SK-N-SH (cell line): ENCODE measurements around the gene ALS2CL. TPM values are rescaled to one million over a fixed set of nuclear protein-coding genes. Genes with fewer than 3 reads are reported as not detected.

Experiments
- CTCF ChIA-PET: fragments of 300-600, 350-600 bp; formaldehyde crosslinking; extraction: SDS; loops from one replicate; lab custom pipeline; 2021; lab: Yijun Ruan, JAX
- POLR2A ChIA-PET: fragments of 350-600 bp; sonication (Branson Sonifier 250); formaldehyde crosslinking; extraction: SDS; loops from one replicate; lab custom pipeline; 2020; ENCODE audit warnings: antibody characterized with exemption, inconsistent platforms; lab: Yijun Ruan, JAX
- DNase-seq: peaks from one replicate; pipeline ENCODE4 v3.0.0; 2012
- H2AFZ ChIP-seq: fragments of 200-600 bp; sonication (generic); 2 replicates; pipeline ENCODE4 v1.8.1; 2016; ENCODE audit warnings: antibody characterized with exemption, mild to moderate bottlenecking, low read depth
- H3F3A ChIP-seq: fragments of 200-600 bp; sonication (generic); replicated peaks from 2 replicates; pipeline ENCODE3; 2016; ENCODE audit warnings: antibody characterized with exemption, mild to moderate bottlenecking; ENCODE audit not compliant: insufficient read depth
- H3K27ac ChIP-seq, 2 experiments: fragments of 200-500 bp in 1 of 2; fragments of 200-600 bp in 1 of 2; sonication (Bioruptor generic) in 1 of 2; sonication (generic), shearing (Covaris generic) in 1 of 2; 2 replicates each; pipeline versions ENCODE4 v1.5.1 to v1.6.1; 2014 to 2016; ENCODE audit warnings: low read depth in 2 of 2, inconsistent platforms in 1 of 2, low read length in 1 of 2, mild to moderate bottlenecking in 1 of 2, mixed read lengths in 1 of 2
- H3K27me3 ChIP-seq: fragments of 200-600 bp; sonication (generic), shearing (Covaris generic); 2 replicates; pipeline ENCODE4 v1.6.1; 2016; ENCODE audit warnings: mixed run types; ENCODE audit not compliant: insufficient read depth
- H3K36me3 ChIP-seq, 2 experiments: fragments of 200-500 bp in 1 of 2; fragments of 200-600 bp in 1 of 2; sonication (Bioruptor generic) in 1 of 2; sonication (generic) in 1 of 2; replicated peaks in 1 of 2; 2 replicates each; pipeline versions ENCODE3 to v1.5.1; 2014 to 2016; ENCODE audit warnings: low read length in 1 of 2, mild to moderate bottlenecking in 1 of 2; ENCODE audit not compliant: insufficient read depth in 2 of 2, control insufficient read depth in 1 of 2
- H3K4me1 ChIP-seq, 2 experiments: fragments of 200-500 bp in 1 of 2; fragments of 200-600 bp in 1 of 2; sonication (Bioruptor generic) in 1 of 2; sonication (generic), shearing (Covaris generic) in 1 of 2; 2 replicates each; pipeline versions ENCODE4 v1.5.1 to v1.6.1; 2014 to 2016; ENCODE audit warnings: low read depth in 1 of 2, low read length in 1 of 2, mixed run types in 1 of 2; ENCODE audit not compliant: insufficient read depth in 2 of 2, control insufficient read depth in 1 of 2
- H3K4me2 ChIP-seq: fragments of 200-600 bp; sonication (generic), shearing (Covaris generic); 2 replicates; pipeline ENCODE4 v1.6.1; 2017; ENCODE audit warnings: mixed run types
- H3K4me3 ChIP-seq, 2 experiments: fragments of 200-500 bp in 1 of 2; fragments of 200-600 bp in 1 of 2; sonication (Bioruptor generic) in 1 of 2; sonication (generic), shearing (Covaris generic) in 1 of 2; 2 replicates each; pipeline versions ENCODE4 v1.5.1 to v1.8.1; 2014 to 2016; ENCODE audit warnings: low read depth in 2 of 2, inconsistent platforms in 1 of 2, low read length in 1 of 2, mild to moderate bottlenecking in 1 of 2, mixed read lengths in 1 of 2, moderate library complexity in 1 of 2
- H3K79me2 ChIP-seq: fragments of 200-600 bp; sonication (generic); 2 replicates; pipeline ENCODE4 v1.8.1; 2017; ENCODE audit warnings: mild to moderate bottlenecking; ENCODE audit not compliant: insufficient read depth
- H3K9ac ChIP-seq: fragments of 200-600 bp; sonication (generic); 2 replicates; pipeline ENCODE4 v1.6.1; 2017; ENCODE audit warnings: mixed run types
- H3K9me2 ChIP-seq: fragments of 200-600 bp; sonication (generic); 2 replicates; pipeline ENCODE4 v1.6.1; 2017; ENCODE audit warnings: mixed run types
- H3K9me3 ChIP-seq: fragments of 200-600 bp; sonication (generic); 2 replicates; pipeline ENCODE4 v1.6.1; 2017; ENCODE audit warnings: mixed run types, mild to moderate bottlenecking, moderate library complexity
- H4K20me1 ChIP-seq: fragments of 200-600 bp; sonication (generic); 2 replicates; pipeline ENCODE4 v1.6.1; 2017; ENCODE audit warnings: mild to moderate bottlenecking, mixed run types; ENCODE audit not compliant: insufficient read depth
- CHD2 ChIP-seq: fragments of 150-350 bp; IDR thresholded peaks from 2 replicates; pipeline ENCODE4 v1.6.1; 2018; ENCODE audit warnings: low read length; ENCODE audit not compliant: partially characterized antibody
- FOXJ3 ChIP-seq: sonication (generic); formaldehyde crosslinking; IDR thresholded peaks from 2 replicates; pipeline ENCODE4 v1.5.1; 2020; ENCODE audit warnings: mild to moderate bottlenecking, missing genetic modification reagents
- MEF2A ChIP-seq: IDR thresholded peaks from 2 replicates; pipeline ENCODE4 v1.4.0; 2012; ENCODE audit warnings: low read depth, borderline replicate concordance
- NFIC ChIP-seq: IDR thresholded peaks from 2 replicates; pipeline ENCODE4 v1.4.0; 2012; ENCODE audit warnings: borderline replicate concordance
- POLR2AphosphoS5 ChIP-seq: IDR thresholded peaks from 2 replicates; pipeline ENCODE4 v1.6.1; 2012; ENCODE audit warnings: low read depth, low read length
- RAD21 ChIP-seq: IDR thresholded peaks from 2 replicates; pipeline ENCODE4 v1.6.1; 2012; ENCODE audit warnings: mild to moderate bottlenecking, low read length
- RCOR1 ChIP-seq: fragments of 150-350 bp; IDR thresholded peaks from 2 replicates; pipeline ENCODE4 v1.6.1; 2017; ENCODE audit warnings: antibody characterized with exemption, low read length
- RXRA ChIP-seq: IDR thresholded peaks from 2 replicates; pipeline ENCODE4 v1.4.0; 2012; ENCODE audit warnings: low read depth, mild to moderate bottlenecking, borderline replicate concordance
- SIN3A ChIP-seq: IDR thresholded peaks from 2 replicates; pipeline ENCODE4 v1.6.1; 2012; ENCODE audit warnings: low read depth, mild to moderate bottlenecking, low read length, moderate library complexity, borderline replicate concordance
- TEAD4 ChIP-seq: IDR thresholded peaks from 2 replicates; pipeline ENCODE4 v1.4.0; 2012; ENCODE audit warnings: mild to moderate bottlenecking, borderline replicate concordance; ENCODE audit not compliant: insufficient read depth
- USF2 ChIP-seq: fragments of 150-350 bp; IDR thresholded peaks from 2 replicates; pipeline ENCODE4 v1.6.1; 2017; ENCODE audit warnings: antibody characterized with exemption, low read length, low read depth, borderline replicate concordance
- WGBS: methylation state at CpG from one replicate; pipeline ENCODE4 v1.1.6; 2017; ENCODE audit warnings: low lambda C conversion rate; 5-methylcytosine and 5-hydroxymethylcytosine counted together
- polyA plus RNA-seq, 3 experiments: library from polyadenylated mRNA; depleted of rRNA; stranded (reverse); fragments of >200 nt; gene quantifications; 2 replicates each; pipeline ENCODE4 v1.2.3, GENCODE V29; 2012
- TF ChIP-seq, protein P1 (sequence below): IDR thresholded peaks from 2 replicates; pipeline ENCODE4 v1.4.0; 2012; ENCODE audit warnings: low read depth, borderline replicate concordance
- TF ChIP-seq, protein P2 (sequence below): IDR thresholded peaks from 2 replicates; pipeline ENCODE4 v1.4.0; 2012; ENCODE audit warnings: low read depth

ALS2CL gene
- polyA plus RNA-seq, 1 of the 3 experiments (the other 2 are of a cell fraction): 0.18 TPM

DNA sequence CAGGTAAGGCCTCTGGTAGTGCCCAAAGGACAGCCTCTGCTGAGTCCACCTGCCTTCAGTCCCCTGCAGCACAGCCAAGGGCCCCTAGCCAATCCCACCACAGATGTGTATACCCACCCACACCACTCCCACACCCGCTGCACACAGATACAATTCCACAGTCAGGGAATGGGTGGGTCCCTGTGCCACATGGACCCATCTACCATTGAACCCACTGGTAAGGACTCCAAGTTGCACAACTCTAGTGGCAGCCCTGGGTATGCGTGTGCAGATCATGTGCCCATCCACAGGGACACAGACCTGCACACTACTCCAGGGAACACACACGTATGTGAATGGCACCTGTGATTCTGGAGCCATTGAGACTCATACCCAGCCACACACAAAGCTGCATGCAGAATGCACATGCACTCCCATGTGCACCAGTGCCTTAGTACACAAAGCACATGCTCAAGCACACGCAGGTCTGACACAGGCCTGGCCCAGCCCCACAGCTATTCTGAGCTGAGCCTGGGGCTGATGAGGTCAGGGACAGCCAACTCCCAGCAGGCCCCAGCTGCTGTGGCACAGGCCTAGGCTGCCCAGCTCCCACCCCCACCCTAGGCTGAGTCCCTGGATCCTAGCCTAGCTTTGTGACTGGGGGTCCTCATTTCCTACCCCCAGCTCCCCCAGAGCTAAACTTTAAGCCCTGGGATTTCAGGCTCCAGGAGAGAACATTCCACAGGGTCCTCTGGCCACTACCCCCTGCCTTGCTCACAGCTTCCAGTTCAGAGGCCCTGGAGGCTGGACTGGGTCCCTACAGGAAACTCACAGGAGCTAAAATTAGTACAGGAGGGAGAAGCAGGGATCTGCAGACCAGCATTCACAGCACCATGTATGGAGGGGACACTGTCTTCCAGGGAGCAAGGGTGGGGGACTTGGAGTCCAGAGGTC is 2.7 kb upstream of the ALS2CL start (continued):
- TF ChIP-seq FOXJ3 (CRISPR knock-in tag) (no peak), CHD2 (no peak), SIN3A (no peak)

DNA sequence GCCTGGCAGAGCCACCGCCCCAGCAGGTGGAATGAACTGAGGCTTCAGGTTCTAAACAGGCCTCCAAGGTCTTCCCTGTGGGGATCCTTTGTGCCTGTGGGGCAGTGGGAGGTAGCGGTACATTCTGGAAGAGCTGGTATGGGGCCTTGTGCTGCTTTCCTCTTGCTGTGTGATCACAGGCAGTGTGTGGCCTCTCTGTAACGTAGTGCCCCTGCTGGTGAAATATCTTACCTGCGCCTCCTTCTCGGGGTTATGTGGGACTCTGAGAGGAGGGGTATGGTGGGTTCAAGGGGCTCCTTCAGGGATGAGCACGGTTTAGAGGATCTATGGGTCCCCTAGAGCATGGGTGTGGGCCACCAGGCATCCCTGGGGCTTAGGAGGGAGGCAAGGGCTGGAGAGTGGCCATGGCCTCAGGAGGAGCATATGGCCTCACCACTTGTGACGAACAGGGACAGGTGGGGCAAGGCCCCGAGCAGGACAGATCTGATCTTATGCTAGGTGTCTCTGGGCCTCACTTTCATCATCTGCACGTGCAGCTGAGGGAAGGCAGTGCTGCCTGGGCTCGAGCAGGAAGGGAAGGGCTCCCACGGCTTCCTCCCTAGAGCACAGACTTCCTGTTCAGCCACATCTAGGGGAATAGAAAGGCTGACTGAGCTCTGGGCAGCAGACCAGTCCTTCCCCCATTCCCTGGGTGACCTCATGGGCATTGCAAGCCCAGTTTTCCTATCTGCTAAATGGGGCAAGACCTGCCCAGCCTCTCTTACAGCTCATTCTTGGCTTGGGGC is 1.9 kb upstream of the ALS2CL start:
- TF ChIP-seq, protein P1, sequence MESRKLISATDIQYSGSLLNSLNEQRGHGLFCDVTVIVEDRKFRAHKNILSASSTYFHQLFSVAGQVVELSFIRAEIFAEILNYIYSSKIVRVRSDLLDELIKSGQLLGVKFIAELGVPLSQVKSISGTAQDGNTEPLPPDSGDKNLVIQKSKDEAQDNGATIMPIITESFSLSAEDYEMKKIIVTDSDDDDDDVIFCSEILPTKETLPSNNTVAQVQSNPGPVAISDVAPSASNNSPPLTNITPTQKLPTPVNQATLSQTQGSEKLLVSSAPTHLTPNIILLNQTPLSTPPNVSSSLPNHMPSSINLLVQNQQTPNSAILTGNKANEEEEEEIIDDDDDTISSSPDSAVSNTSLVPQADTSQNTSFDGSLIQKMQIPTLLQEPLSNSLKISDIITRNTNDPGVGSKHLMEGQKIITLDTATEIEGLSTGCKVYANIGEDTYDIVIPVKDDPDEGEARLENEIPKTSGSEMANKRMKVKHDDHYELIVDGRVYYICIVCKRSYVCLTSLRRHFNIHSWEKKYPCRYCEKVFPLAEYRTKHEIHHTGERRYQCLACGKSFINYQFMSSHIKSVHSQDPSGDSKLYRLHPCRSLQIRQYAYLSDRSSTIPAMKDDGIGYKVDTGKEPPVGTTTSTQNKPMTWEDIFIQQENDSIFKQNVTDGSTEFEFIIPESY: no peak
- TF ChIP-seq NFIC (0 out of 2 replicates have a peak, but pooled peaks have one; percentile 15), RAD21 (peak; percentile 27)
- H3K4me2 ChIP-seq: no peak overlapping the region
- H3K27me3 ChIP-seq: no peaks in the 10 kb centered on the region; the same call in 1 of the 2 replicates
- POLR2A ChIA-PET: no interaction called here
- DNase-seq: peak; percentile 47
- H3K4me1 ChIP-seq: peaks cover 0 to 30% of the 10 kb centered on the region in 2 experiments; a peak in 1 of 4 replicates
- no peaks in the 10 kb centered on the region for H3K9me3 ChIP-seq
- H3K36me3 ChIP-seq: no peaks in the 10 kb centered on the region
- H4K20me1 ChIP-seq: no peaks in the 10 kb centered on the region
- no peaks in the 10 kb centered on the region for H3K9me2 ChIP-seq
- no peak overlapping the region for H2AFZ ChIP-seq
- H3K9ac ChIP-seq: no peak overlapping the region
- CTCF ChIA-PET: interaction anchor here (0.9 to 5.7 kb wide), 7 partner anchors 9 to 207 kb away, joined by 3 to 42 read pairs (median 3); no protein-coding TSS in a partner anchor
- H3K79me2 ChIP-seq: no peaks in the 10 kb centered on the region
- 74% methylated on average over 6 of the region's 11 CpGs for WGBS
- H3K27ac ChIP-seq: no peak overlapping the region; a peak in 1 of 4 replicates
- no peaks in the 10 kb centered on the region for H3F3A ChIP-seq
- H3K4me3 ChIP-seq: no peak overlapping the region

- H3K4me3 ChIP-seq: no peak overlapping the region
- POLR2A ChIA-PET: no interaction called here
- no peaks in the 10 kb centered on the region for H4K20me1 ChIP-seq
- no peak overlapping the region for H2AFZ ChIP-seq
- no peaks in the 10 kb centered on the region for H3K9me2 ChIP-seq
- no peak overlapping the region for H3K4me2 ChIP-seq
- no peaks in the 10 kb centered on the region for H3K36me3 ChIP-seq
- TF ChIP-seq, protein P2, sequence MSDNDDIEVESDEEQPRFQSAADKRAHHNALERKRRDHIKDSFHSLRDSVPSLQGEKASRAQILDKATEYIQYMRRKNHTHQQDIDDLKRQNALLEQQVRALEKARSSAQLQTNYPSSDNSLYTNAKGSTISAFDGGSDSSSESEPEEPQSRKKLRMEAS: no peak
- TF ChIP-seq RXRA (no peak), USF2 (no peak), TEAD4 (no peak), RCOR1 (no peak), MEF2A (no peak), POLR2AphosphoS5 (no peak)
- H3K27me3 ChIP-seq: no peaks in the 10 kb centered on the region; the same call in 1 of the 2 replicates
- no peaks in the 10 kb centered on the region for H3K9me3 ChIP-seq
- peaks cover 0 to 21% of the 10 kb centered on the region in 2 experiments; a peak in 1 of 4 replicates for H3K4me1 ChIP-seq
- no peak for DNase-seq
- no peaks in the 10 kb centered on the region for H3K79me2 ChIP-seq
- H3K9ac ChIP-seq: no peak overlapping the region
- CTCF ChIA-PET: interaction anchor here (1.0 to 5.7 kb wide), 5 partner anchors 11 to 206 kb away, joined by 3 to 42 read pairs (median 3); no protein-coding TSS in a partner anchor
- no peaks in the 10 kb centered on the region for H3F3A ChIP-seq
- WGBS: 90% methylated on average over 3 of the region's 3 CpGs
- H3K27ac ChIP-seq: no peak overlapping the region
Observed at GRCh38 chr3:46694520-46694919, 1.0 kb upstream of the ALS2CL start.
